GM23338 (cell line): ENCODE results near the gene AKR1D1. TPM values are rescaled to one million over a fixed set of nuclear protein-coding genes. Genes with fewer than 3 reads are reported as not detected.

ENCODE experiments used
- ATAC-seq: fragments of 200-7000 bp; cut with Tn5 transposase; 3 replicates; pipeline ENCODE4 v1.9.1; 2020
- DNase-seq: peaks from one replicate; pipeline ENCODE4 v3.0.0-alpha.2; 2015; ENCODE audit warnings: low spot score
- H2AFZ ChIP-seq: fragments of 200-600 bp; sonication (generic); 2 replicates; pipeline ENCODE4 v1.8.0; 2016; ENCODE audit warnings: antibody characterized with exemption, mild to moderate bottlenecking, moderate library complexity
- H3F3A ChIP-seq: fragments of 200-600 bp; sonication (generic); replicated peaks from 2 replicates; pipeline ENCODE4 v1.8.0; 2017; ENCODE audit warnings: antibody characterized with exemption, mixed run types, low read depth
- H3K27ac ChIP-seq: fragments of 200-600 bp; sonication (generic); 2 replicates; pipeline ENCODE4 v1.6.1; 2016; ENCODE audit warnings: low read depth
- H3K27me3 ChIP-seq: fragments of 200-600 bp; sonication (generic); 2 replicates; pipeline ENCODE4 v1.8.0; 2016; ENCODE audit warnings: mild to moderate bottlenecking, mixed run types, moderate library complexity; ENCODE audit not compliant: insufficient read depth
- H3K36me3 ChIP-seq: fragments of 200-600 bp; sonication (generic); 2 replicates; pipeline ENCODE4 v1.8.0; 2016; ENCODE audit warnings: mild to moderate bottlenecking; ENCODE audit not compliant: insufficient read depth
- H3K4me1 ChIP-seq: fragments of 200-600 bp; sonication (generic); 2 replicates; pipeline ENCODE4 v1.8.0; 2016; ENCODE audit warnings: mild to moderate bottlenecking, moderate library complexity; ENCODE audit not compliant: insufficient read depth
- H3K4me2 ChIP-seq: fragments of 200-600 bp; sonication (generic); 2 replicates; pipeline ENCODE4 v1.7.1; 2017; ENCODE audit warnings: mixed run types
- H3K4me3 ChIP-seq: fragments of 200-600 bp; sonication (generic); 2 replicates; pipeline ENCODE4 v1.6.1; 2016; ENCODE audit warnings: mixed run types
- H3K79me2 ChIP-seq: fragments of 200-600 bp; sonication (generic); replicated peaks from 2 replicates; pipeline ENCODE4 v1.8.0; 2017; ENCODE audit warnings: mild to moderate bottlenecking; ENCODE audit not compliant: insufficient read depth
- H3K9me2 ChIP-seq: fragments of 200-600 bp; sonication (generic); 2 replicates; pipeline ENCODE4 v1.8.0; 2017; ENCODE audit not compliant: insufficient read depth
- H4K20me1 ChIP-seq: fragments of 200-600 bp; sonication (generic); replicated peaks from 2 replicates; pipeline ENCODE4 v1.8.0; 2017; ENCODE audit warnings: mild to moderate bottlenecking; ENCODE audit not compliant: insufficient read depth
- H3K27ac Mint-ChIP-seq: 2 replicates; pipeline ENCODE4 v1.8.0; 2020; ENCODE audit warnings: inconsistent platforms, mild to moderate bottlenecking, moderate library complexity, mixed read lengths
- H3K27me3 Mint-ChIP-seq: 3 replicates; pipeline ENCODE4 v1.8.0; 2022; ENCODE audit warnings: low read depth, mild to moderate bottlenecking, moderate library complexity, mixed read lengths, inconsistent platforms; ENCODE audit not compliant: insufficient read depth, poor library complexity
- H3K36me3 Mint-ChIP-seq: 3 replicates; pipeline ENCODE4 v1.8.0; 2021; ENCODE audit warnings: low read depth, mild to moderate bottlenecking, inconsistent platforms, moderate library complexity, mixed read lengths
- H3K4me1 Mint-ChIP-seq: 3 replicates; pipeline ENCODE4 v1.8.0; 2020; ENCODE audit warnings: mild to moderate bottlenecking, inconsistent platforms, mixed read lengths
- H3K4me3 Mint-ChIP-seq: 3 replicates; pipeline ENCODE4 v1.8.0; 2021; ENCODE audit warnings: moderate library complexity, mild to moderate bottlenecking, inconsistent platforms, mixed read lengths
- H3K9me3 Mint-ChIP-seq: 3 replicates; pipeline ENCODE4 v1.8.0; 2020; ENCODE audit warnings: moderate library complexity, mild to moderate bottlenecking, inconsistent platforms, mixed read lengths
- EZH2phosphoT487 ChIP-seq: fragments of 200-600 bp; sonication (generic); IDR thresholded peaks from one replicate; pipeline ENCODE4 v1.8.1; 2018; ENCODE audit warnings: antibody characterized with exemption; ENCODE audit not compliant: unreplicated experiment
- JUNB ChIP-seq: IDR thresholded peaks from one replicate; pipeline ENCODE4 v1.6.1; 2016; ENCODE audit warnings: antibody characterized with exemption; ENCODE audit not compliant: unreplicated experiment
- NANOG ChIP-seq: IDR thresholded peaks from 2 replicates; pipeline ENCODE4 v1.6.1; 2016; ENCODE audit warnings: antibody characterized with exemption, borderline replicate concordance
- POLR2AphosphoS5 ChIP-seq: IDR thresholded peaks from 2 replicates; pipeline ENCODE4 v1.6.1; 2016; ENCODE audit warnings: antibody characterized with exemption, low read depth
- ZNF462 ChIP-seq: fragments of 250-450 bp; sonication (Bioruptor Pico); IDR thresholded peaks from 2 replicates; pipeline ENCODE4 v1.5.0; 2020; ENCODE audit warnings: mild to moderate bottlenecking, moderate library complexity
- polyA plus RNA-seq: library from polyadenylated mRNA; unstranded; fragments of >200 nt; fragmentation: Nextera tagmentation; extraction: Ambion mirVana; gene quantifications from 2 replicates; pipeline ENCODE4 v1.2.1, GENCODE V29; 2016
- total RNA-seq: library from RNA; depleted of rRNA; stranded (reverse); fragments of >200 nt; shearing (Covaris generic); gene quantifications from 2 replicates; pipeline ENCODE4 v1.2.3, GENCODE V29; 2014
- TF ChIP-seq, protein P1 (sequence below): IDR thresholded peaks from 2 replicates; pipeline ENCODE4 v1.6.1; 2016; ENCODE audit warnings: antibody characterized with exemption
- TF ChIP-seq, protein P2 (sequence below): IDR thresholded peaks from one replicate; pipeline ENCODE4 v1.6.1; 2018; ENCODE audit warnings: antibody characterized with exemption; ENCODE audit not compliant: unreplicated experiment

Gene AKR1D1
- total and polyA plus RNA-seq, 2 experiments from 2014 or later, result 0.14 TPM; not detected in 1

DNA sequence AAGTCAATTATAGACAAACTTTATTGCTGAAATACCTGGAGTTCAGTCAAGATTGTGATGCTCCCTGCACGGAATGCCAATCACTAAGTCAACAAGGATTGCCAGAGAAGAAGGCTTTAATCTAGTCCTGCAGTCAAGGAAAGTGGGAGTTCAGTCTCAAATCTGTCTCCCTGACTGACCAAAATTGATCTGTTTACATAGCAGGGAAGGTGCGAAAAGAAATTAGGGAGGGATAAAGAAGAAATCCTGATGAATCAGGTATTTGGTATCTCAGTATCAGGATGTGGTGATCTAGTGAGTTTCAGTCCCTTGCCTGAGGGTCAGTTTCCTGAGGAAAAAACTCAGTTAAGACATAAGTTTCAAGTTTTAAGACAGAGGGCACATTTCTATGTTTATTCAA is 2.1 kb upstream of the AKR1D1 start:
- H3K4me3 ChIP-seq, result no peak overlapping the region
- H4K20me1 ChIP-seq, result no peaks in the 10 kb centered on the region
- H3K4me2 ChIP-seq, result no peak overlapping the region
- no peak for TF ChIP-seq NANOG
- TF ChIP-seq, protein P1, sequence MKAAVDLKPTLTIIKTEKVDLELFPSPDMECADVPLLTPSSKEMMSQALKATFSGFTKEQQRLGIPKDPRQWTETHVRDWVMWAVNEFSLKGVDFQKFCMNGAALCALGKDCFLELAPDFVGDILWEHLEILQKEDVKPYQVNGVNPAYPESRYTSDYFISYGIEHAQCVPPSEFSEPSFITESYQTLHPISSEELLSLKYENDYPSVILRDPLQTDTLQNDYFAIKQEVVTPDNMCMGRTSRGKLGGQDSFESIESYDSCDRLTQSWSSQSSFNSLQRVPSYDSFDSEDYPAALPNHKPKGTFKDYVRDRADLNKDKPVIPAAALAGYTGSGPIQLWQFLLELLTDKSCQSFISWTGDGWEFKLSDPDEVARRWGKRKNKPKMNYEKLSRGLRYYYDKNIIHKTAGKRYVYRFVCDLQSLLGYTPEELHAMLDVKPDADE, result no peak
- TF ChIP-seq, protein P2, sequence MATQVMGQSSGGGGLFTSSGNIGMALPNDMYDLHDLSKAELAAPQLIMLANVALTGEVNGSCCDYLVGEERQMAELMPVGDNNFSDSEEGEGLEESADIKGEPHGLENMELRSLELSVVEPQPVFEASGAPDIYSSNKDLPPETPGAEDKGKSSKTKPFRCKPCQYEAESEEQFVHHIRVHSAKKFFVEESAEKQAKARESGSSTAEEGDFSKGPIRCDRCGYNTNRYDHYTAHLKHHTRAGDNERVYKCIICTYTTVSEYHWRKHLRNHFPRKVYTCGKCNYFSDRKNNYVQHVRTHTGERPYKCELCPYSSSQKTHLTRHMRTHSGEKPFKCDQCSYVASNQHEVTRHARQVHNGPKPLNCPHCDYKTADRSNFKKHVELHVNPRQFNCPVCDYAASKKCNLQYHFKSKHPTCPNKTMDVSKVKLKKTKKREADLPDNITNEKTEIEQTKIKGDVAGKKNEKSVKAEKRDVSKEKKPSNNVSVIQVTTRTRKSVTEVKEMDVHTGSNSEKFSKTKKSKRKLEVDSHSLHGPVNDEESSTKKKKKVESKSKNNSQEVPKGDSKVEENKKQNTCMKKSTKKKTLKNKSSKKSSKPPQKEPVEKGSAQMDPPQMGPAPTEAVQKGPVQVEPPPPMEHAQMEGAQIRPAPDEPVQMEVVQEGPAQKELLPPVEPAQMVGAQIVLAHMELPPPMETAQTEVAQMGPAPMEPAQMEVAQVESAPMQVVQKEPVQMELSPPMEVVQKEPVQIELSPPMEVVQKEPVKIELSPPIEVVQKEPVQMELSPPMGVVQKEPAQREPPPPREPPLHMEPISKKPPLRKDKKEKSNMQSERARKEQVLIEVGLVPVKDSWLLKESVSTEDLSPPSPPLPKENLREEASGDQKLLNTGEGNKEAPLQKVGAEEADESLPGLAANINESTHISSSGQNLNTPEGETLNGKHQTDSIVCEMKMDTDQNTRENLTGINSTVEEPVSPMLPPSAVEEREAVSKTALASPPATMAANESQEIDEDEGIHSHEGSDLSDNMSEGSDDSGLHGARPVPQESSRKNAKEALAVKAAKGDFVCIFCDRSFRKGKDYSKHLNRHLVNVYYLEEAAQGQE, result no peak
- no peak for TF ChIP-seq POLR2AphosphoS5
- TF ChIP-seq ZNF462 (CRISPR knock-in tag), result no peak
- TF ChIP-seq EZH2phosphoT487, result no peak
- no peak for TF ChIP-seq JUNB
- no peak overlapping the region for H2AFZ ChIP-seq
- H3K4me1 Mint-ChIP-seq, result peaks cover 20% of the 10 kb centered on the region
- H3K79me2 ChIP-seq, result no peaks in the 10 kb centered on the region
- no peaks in the 10 kb centered on the region; the same call in 1 of the 2 replicates for H3K4me1 ChIP-seq
- peaks cover 3% of the 10 kb centered on the region; the same call in 1 of the 2 replicates for H3K36me3 ChIP-seq
- no peak for DNase-seq
- peaks cover 42% of the 10 kb centered on the region for H3K9me3 Mint-ChIP-seq
- ATAC-seq, result no peak
- H3K36me3 Mint-ChIP-seq, result peaks cover 41% of the 10 kb centered on the region
- H3K27me3 ChIP-seq, result no peaks in the 10 kb centered on the region
- no peak overlapping the region for H3K4me3 Mint-ChIP-seq
- no peaks in the 10 kb centered on the region; the same call in 1 of the 2 replicates for H3K9me2 ChIP-seq
- peaks cover 2% of the 10 kb centered on the region for H3K27me3 Mint-ChIP-seq
- no peaks in the 10 kb centered on the region for H3F3A ChIP-seq
- no peak overlapping the region for H3K27ac Mint-ChIP-seq
- H3K27ac ChIP-seq, result no peak overlapping the region
